ENCODE measurements around the gene LARGE1. TPM values are rescaled to one million over a fixed set of nuclear protein-coding genes. Genes with fewer than 3 reads are reported as not detected.

Gene LARGE1
- total RNA-seq, 1 experiment from 2014 or later: 1.5 TPM

DNA sequence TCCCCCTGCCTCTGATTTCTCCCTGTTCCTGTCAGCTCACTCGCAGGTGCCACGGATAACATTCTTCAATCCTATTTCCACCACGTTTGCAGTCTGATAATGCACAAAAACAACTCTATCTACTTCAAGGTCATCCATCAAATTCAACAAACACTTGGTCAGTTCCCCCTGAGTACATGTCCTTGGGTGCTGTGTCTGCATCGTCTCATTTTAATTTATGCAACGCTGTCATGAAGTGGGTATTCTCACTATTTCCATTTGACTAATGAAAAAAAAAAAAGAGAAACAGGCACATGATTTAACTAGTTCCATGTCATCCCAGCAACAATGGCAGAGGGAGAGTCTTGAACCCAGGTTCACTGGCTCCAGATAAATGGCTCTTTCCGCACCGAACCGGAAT lies 262.6 kb downstream of the LARGE1 start (continued):
- TF ChIP-seq FOSL1 (IDR thresholded peaks at IDR 0.05; ENCODE audit: low read depth) (no peak), ZNF274 (IDR thresholded peaks at IDR 0.05; ENCODE audit: low read depth, low read length) (no peak)

DNA sequence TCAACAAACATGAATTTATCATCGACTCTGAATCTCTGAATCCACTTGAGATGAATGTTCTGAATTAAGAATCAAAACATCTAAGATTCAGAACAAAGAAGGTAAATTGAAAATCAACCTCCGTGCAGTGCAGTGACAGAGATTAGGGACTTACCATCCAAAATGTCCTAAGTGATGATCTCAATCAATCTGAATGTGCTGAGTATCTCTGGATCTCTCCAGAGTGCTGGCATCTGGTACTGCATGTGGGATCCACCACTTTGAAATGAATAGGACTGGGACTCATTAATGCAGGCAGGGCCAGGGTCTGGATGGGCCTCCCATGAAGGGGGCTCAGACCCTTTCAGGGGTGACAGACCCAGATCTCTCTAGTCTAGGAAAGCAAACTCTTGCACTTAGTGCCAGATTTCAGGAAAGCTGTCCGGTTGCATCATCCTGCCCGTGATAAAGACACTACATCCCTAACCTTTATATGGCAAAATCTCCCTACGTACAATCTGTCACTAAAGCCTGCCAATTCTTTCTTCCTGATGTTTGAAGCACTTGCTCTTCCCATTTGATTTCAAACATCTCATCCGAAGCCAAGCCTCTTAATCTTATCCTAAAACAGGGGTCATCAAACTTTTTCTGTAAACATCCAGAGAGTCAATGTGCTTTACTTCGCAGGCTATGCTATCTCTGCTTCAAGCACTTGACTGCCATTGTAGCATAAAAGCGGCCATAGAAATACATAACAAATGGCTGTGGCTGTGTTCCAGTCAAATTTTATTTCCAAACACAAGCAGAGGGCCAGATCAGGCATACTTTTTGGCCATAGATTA lies 263.3 kb downstream of the LARGE1 start:
- ChIA-PET RAD21 (ENCODE audit: low non-redundant PET in 1 of 2, low total read pairs in 2 of 2, uncharacterized antibody in 2 of 2, unreplicated experiment in 2 of 2) (no interaction called here), POLR2A (no interaction called here)
- H3K4me1 ChIP-seq (ENCODE audit: control insufficient read depth in 1 of 2, insufficient read depth in 2 of 2, low read length in 2 of 2): no peaks in the 10 kb centered on the region

DNA sequence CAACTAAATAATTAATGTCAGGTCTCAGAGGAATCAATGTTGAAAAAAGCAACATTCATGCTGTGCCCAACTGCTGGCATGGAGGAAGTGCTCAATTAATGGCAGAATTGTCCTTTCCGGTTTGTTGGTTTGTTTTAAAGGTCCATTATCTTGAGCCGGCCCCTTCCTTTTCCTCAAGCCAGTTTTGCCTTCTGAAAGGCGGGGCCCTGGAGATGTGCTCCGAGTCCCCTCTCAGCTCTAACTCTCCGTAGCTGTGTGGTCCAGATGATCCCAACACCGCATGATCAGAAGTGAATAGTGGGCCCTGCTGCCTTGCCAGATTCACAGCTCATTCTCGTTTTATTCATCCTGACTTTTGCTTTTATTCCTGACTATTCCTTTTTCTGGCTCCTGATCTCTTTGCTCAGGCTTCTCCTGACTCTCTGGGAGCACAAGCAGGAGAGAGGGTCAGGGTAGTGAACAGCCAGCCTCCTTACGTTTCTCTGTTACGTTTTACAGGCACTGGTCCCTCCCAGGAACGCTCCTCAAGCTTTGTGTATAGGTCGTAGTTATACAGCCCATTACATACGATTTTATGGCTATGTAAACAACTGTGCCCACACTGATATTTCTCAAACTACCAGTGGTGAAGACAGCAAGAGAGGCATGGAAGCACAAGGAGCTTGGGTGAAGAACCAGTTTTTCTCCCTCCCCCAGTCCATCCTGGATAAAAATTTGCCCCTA lies 265.9 kb downstream of the LARGE1 start:
- H3K9me2 ChIP-seq (ENCODE audit: insufficient read depth): no peaks in the 10 kb centered on the region
- DNase-seq (ENCODE audit: low read depth, low spot score) (no peak), ATAC-seq (no peak)
- no peak overlapping the region for H2AFZ ChIP-seq (ENCODE audit: low read depth, low read length, poor library complexity, severe bottlenecking)
- no peak overlapping the region for H3K4me2 ChIP-seq (ENCODE audit: low read length)
- ChIA-PET CTCF (no interaction called here), POLR2A (no interaction called here), RAD21 (ENCODE audit: low non-redundant PET in 1 of 2, low total read pairs in 2 of 2, uncharacterized antibody in 2 of 2, unreplicated experiment in 2 of 2) (no interaction called here)
- H3K9ac ChIP-seq (ENCODE audit: low read length): no peak overlapping the region
- H3K4me3 ChIP-seq (replicated peaks in 1 of 2; ENCODE audit: low read depth in 1 of 2, low read length in 2 of 2): no peak overlapping the region
- H3K27ac ChIP-seq (ENCODE audit: low read depth, low read length): no peak overlapping the region
- H3K4me1 ChIP-seq (ENCODE audit: control insufficient read depth in 1 of 2, insufficient read depth in 2 of 2, low read length in 2 of 2): no peaks in the 10 kb centered on the region
- H3K36me3 ChIP-seq (ENCODE audit: control insufficient read depth in 1 of 2, insufficient read depth in 2 of 2, low read length in 2 of 2): no peaks in the 10 kb centered on the region
- no peaks in the 10 kb centered on the region for H4K20me1 ChIP-seq (ENCODE audit: insufficient read depth)
- H3K79me2 ChIP-seq (ENCODE audit: insufficient read depth, low read length): no peaks in the 10 kb centered on the region
- no TSS peak for BruUV-seq (replicated peaks)
- H3K27me3 ChIP-seq (ENCODE audit: insufficient read depth, low read length): no peaks in the 10 kb centered on the region
- intact Hi-C loops (cut with micrococcal nuclease): no loop called here
- H3K9me3 ChIP-seq (ENCODE audit: control insufficient read depth in 1 of 2, insufficient read depth in 1 of 2, low read depth in 1 of 2, low read length in 2 of 2): peaks cover 0 to 26% of the 10 kb centered on the region in 2 experiments; a peak in 2 of 4 replicates
- TF ChIP-seq ZFX (IDR thresholded peaks at IDR 0.05) (no peak), TCF7L2 (IDR thresholded peaks at IDR 0.05; ENCODE audit: borderline replicate concordance, extremely low read depth, insufficient read depth, insufficient read length) (no peak), SP1 (IDR thresholded peaks at IDR 0.05; ENCODE audit: low read depth) (no peak), JUND (IDR thresholded peaks at IDR 0.05) (no peak), EZH2 (IDR thresholded peaks at IDR 0.05) (no peak), RAD21 (IDR thresholded peaks at IDR 0.05; ENCODE audit: low read depth) (no peak), SRF (IDR thresholded peaks at IDR 0.05; ENCODE audit: low read depth) (no peak)
- TF ChIP-seq, protein P1, sequence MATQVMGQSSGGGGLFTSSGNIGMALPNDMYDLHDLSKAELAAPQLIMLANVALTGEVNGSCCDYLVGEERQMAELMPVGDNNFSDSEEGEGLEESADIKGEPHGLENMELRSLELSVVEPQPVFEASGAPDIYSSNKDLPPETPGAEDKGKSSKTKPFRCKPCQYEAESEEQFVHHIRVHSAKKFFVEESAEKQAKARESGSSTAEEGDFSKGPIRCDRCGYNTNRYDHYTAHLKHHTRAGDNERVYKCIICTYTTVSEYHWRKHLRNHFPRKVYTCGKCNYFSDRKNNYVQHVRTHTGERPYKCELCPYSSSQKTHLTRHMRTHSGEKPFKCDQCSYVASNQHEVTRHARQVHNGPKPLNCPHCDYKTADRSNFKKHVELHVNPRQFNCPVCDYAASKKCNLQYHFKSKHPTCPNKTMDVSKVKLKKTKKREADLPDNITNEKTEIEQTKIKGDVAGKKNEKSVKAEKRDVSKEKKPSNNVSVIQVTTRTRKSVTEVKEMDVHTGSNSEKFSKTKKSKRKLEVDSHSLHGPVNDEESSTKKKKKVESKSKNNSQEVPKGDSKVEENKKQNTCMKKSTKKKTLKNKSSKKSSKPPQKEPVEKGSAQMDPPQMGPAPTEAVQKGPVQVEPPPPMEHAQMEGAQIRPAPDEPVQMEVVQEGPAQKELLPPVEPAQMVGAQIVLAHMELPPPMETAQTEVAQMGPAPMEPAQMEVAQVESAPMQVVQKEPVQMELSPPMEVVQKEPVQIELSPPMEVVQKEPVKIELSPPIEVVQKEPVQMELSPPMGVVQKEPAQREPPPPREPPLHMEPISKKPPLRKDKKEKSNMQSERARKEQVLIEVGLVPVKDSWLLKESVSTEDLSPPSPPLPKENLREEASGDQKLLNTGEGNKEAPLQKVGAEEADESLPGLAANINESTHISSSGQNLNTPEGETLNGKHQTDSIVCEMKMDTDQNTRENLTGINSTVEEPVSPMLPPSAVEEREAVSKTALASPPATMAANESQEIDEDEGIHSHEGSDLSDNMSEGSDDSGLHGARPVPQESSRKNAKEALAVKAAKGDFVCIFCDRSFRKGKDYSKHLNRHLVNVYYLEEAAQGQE (IDR thresholded peaks at IDR 0.05; ENCODE audit: low read depth): no peak
- TF ChIP-seq, protein P2, sequence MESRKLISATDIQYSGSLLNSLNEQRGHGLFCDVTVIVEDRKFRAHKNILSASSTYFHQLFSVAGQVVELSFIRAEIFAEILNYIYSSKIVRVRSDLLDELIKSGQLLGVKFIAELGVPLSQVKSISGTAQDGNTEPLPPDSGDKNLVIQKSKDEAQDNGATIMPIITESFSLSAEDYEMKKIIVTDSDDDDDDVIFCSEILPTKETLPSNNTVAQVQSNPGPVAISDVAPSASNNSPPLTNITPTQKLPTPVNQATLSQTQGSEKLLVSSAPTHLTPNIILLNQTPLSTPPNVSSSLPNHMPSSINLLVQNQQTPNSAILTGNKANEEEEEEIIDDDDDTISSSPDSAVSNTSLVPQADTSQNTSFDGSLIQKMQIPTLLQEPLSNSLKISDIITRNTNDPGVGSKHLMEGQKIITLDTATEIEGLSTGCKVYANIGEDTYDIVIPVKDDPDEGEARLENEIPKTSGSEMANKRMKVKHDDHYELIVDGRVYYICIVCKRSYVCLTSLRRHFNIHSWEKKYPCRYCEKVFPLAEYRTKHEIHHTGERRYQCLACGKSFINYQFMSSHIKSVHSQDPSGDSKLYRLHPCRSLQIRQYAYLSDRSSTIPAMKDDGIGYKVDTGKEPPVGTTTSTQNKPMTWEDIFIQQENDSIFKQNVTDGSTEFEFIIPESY (IDR thresholded peaks at IDR 0.05; ENCODE audit: extremely low read depth, insufficient replicate concordance, low read length): no peak

More for the DNA sequence above, 263.3 kb downstream of the LARGE1 start:
- H3K36me3 ChIP-seq (ENCODE audit: control insufficient read depth in 1 of 2, insufficient read depth in 2 of 2, low read length in 2 of 2): no peaks in the 10 kb centered on the region
- H3K9me3 ChIP-seq (ENCODE audit: control insufficient read depth in 1 of 2, insufficient read depth in 1 of 2, low read depth in 1 of 2, low read length in 2 of 2): peaks cover 3 to 24% of the 10 kb centered on the region in 2 experiments; a peak in 2 of 4 replicates
- no TSS peak for BruUV-seq (replicated peaks)
- no peaks in the 10 kb centered on the region for H3K79me2 ChIP-seq (ENCODE audit: insufficient read depth, low read length)
- H3K9me2 ChIP-seq (ENCODE audit: insufficient read depth): no peaks in the 10 kb centered on the region
- H3K4me2 ChIP-seq (ENCODE audit: low read length): no peak overlapping the region
- H3K27ac ChIP-seq (ENCODE audit: low read depth, low read length): no peak overlapping the region
- no peak for ATAC-seq
- no peak overlapping the region for H3K4me3 ChIP-seq (replicated peaks in 1 of 2; ENCODE audit: low read depth in 1 of 2, low read length in 2 of 2)
- TF ChIP-seq YY1 (IDR thresholded peaks at IDR 0.05; ENCODE audit: extremely low read depth, insufficient replicate concordance, low read depth, low read length): no peak
- H4K20me1 ChIP-seq (ENCODE audit: insufficient read depth): no peaks in the 10 kb centered on the region
- CTCF ChIA-PET: no interaction called here
- intact Hi-C loops (cut with micrococcal nuclease): no loop called here
- no peak for DNase-seq (ENCODE audit: low read depth, low spot score)
- H3K27me3 ChIP-seq (ENCODE audit: insufficient read depth, low read length): no peaks in the 10 kb centered on the region
- H3K9ac ChIP-seq (ENCODE audit: low read length): no peak overlapping the region
- no peak overlapping the region for H2AFZ ChIP-seq (ENCODE audit: low read depth, low read length, poor library complexity, severe bottlenecking)
